Adipose tissue (tissue), 3 donors: ENCODE data around the gene WDR18. TPM values are rescaled to one million over a fixed set of nuclear protein-coding genes. Genes with fewer than 3 reads are reported as not detected.
"Not testable (repeated sequence)": the region's sequence is repeated elsewhere in the genome, so short reads cannot be mapped to it uniquely, and the experiment has no call there.

ENCODE experiments used
- H3K27ac ChIP-seq: one replicate; pipeline ENCODE4 v1.5.1; 2013; ENCODE audit warnings: low read depth, low read length
- WGBS, 3 donors: extraction: QIAGEN DNeasy Blood & Tissue Kit; methylation state at CpG; one replicate each; pipeline ENCODE4 v1.1.7; 2013; 5-methylcytosine and 5-hydroxymethylcytosine counted together
- polyA plus RNA-seq, 3 donors: library from polyadenylated mRNA; stranded (reverse); fragments of 200-250 nt; gene quantifications; one replicate each; pipeline ENCODE4 v1.2.3, GENCODE V29; 2013
- donor health status: healthy with polysubstance abuse.
- donor health status: Bipolar disorder and iron deficiency.
- donor health status: healthy.

WDR18 gene
- polyA plus RNA-seq, 3 donors: 26.7 to 33.5 (median 30.9) TPM

GRCh38 chr19:1013218-1013617 lies 29.1 kb downstream of the WDR18 start:
- WGBS, 3 donors: 89 to 93% (median 93%) methylated on average over 10 of the region's 10 CpGs
- no peak overlapping the region for H3K27ac ChIP-seq

GRCh38 chr19:1014161-1015060 lies 30.3 kb downstream of the WDR18 start:
- WGBS, 3 donors: 93 to 95% (median 94%) methylated on average over 44 to 49 of the region's 49 CpGs
- H3K27ac ChIP-seq: no peak overlapping the region

- WGBS, 3 donors: 86 to 90% (median 89%) methylated on average over 24 to 29 of the region's 29 CpGs
Observed at GRCh38 chr19:1015061-1015781, 31.1 kb downstream of the WDR18 start.

GRCh38 chr19:1015782-1016646 lies 31.9 kb downstream of the WDR18 start:
- WGBS, 3 donors: 53 to 70% (median 56%) methylated on average over 31 of the region's 31 CpGs
- no peak overlapping the region for H3K27ac ChIP-seq

More at GRCh38 chr19:1015061-1015781, 31.1 kb downstream of the WDR18 start:
- H3K27ac ChIP-seq: no peak overlapping the region

GRCh38 chr19:1016647-1017114 lies 32.5 kb downstream of the WDR18 start:
- no peak overlapping the region for H3K27ac ChIP-seq
- WGBS, 3 donors: 28 to 55% (median 53%) methylated on average over 12 of the region's 12 CpGs

GRCh38 chr19:1017115-1017905 lies 33.2 kb downstream of the WDR18 start:
- WGBS, 3 donors: 34 to 61% (median 56%) methylated on average over 24 of the region's 24 CpGs
- H3K27ac ChIP-seq: no peak overlapping the region

- 76 to 92% (median 88%) methylated on average over 9 of the region's 9 CpGs for WGBS, 3 donors
- H3K27ac ChIP-seq: no peak overlapping the region
Observed at GRCh38 chr19:1017906-1018305, 33.8 kb downstream of the WDR18 start.

- 55 to 79% (median 76%) methylated on average over 5 of the region's 5 CpGs for WGBS, 3 donors
- H3K27ac ChIP-seq: no peak overlapping the region
Observed at GRCh38 chr19:1018393-1018792, 34.2 kb downstream of the WDR18 start.

GRCh38 chr19:1018932-1019615 lies 34.9 kb downstream of the WDR18 start:
- 27 to 59% (median 57%) methylated on average over 16 to 17 of the region's 17 CpGs for WGBS, 3 donors
- H3K27ac ChIP-seq: no peak overlapping the region

GRCh38 chr19:1019616-1019961 lies 35.4 kb downstream of the WDR18 start:
- 38 to 69% (median 67%) methylated on average over 17 to 18 of the region's 18 CpGs for WGBS, 3 donors
- no peak overlapping the region for H3K27ac ChIP-seq

GRCh38 chr19:1019980-1020867 lies 36.1 kb downstream of the WDR18 start:
- H3K27ac ChIP-seq: no peak overlapping the region
- 1 to 2% (median 1%) methylated on average over 59 to 60 of the region's 60 CpGs for WGBS, 3 donors

GRCh38 chr19:1020868-1021425 lies 36.8 kb downstream of the WDR18 start, which contains the start of gene TMEM259:
Gene TMEM259 (minus strand): TSS chr19:1021123. CDS start chr19:1020996, 127 bp downstream.
- H3K27ac ChIP-seq: peak within 1 kb of the TSS; percentile 84
- WGBS, 3 donors: 0 to 1% (median 0%) methylated on average over 44 to 68 of the region's 68 CpGs

- H3K27ac ChIP-seq: not testable (repeated sequence)
- WGBS, 3 donors: 79 to 89% (median 83%) methylated on average over 5 of the region's 5 CpGs
Observed at GRCh38 chr19:1023883-1024188, 39.7 kb downstream of the WDR18 start.

- 85 to 89% (median 86%) methylated on average over 6 of the region's 6 CpGs for WGBS, 3 donors
- H3K27ac ChIP-seq: not testable (repeated sequence)
Observed at GRCh38 chr19:1025080-1025479, 40.9 kb downstream of the WDR18 start.

- peak within 1 kb of the TSS; percentile 65 for H3K27ac ChIP-seq
- 5 to 9% (median 6%) methylated on average over 32 to 63 of the region's 63 CpGs for WGBS, 3 donors
Observed at GRCh38 chr19:1025960-1026782, 42.0 kb downstream of the WDR18 start, which contains the start of gene CNN2. Gene CNN2 (plus strand): TSS chr19:1026608. CDS start chr19:1026662, 54 bp downstream.
